ENCODE results near the gene LUC7L3. TPM values are rescaled to one million over a fixed set of nuclear protein-coding genes. Genes with fewer than 3 reads are reported as not detected.

LUC7L3 gene
- total RNA-seq, 1 donor from 2014 or later = 222 TPM

GRCh38 chr17:50684288-50684611 lies 35.2 kb upstream of the LUC7L3 start:
- Mint-ChIP-seq H3K27ac (ENCODE audit: unreplicated experiment) (no peak overlapping the region), H3K4me1 (ENCODE audit: low read depth, unreplicated experiment) (peaks cover 12% of the 10 kb centered on the region), H3K27me3 (ENCODE audit: unreplicated experiment) (peaks cover 1% of the 10 kb centered on the region), H3K9me3 (ENCODE audit: unreplicated experiment) (peaks cover 3% of the 10 kb centered on the region), H3K36me3 (ENCODE audit: unreplicated experiment) (no peaks in the 10 kb centered on the region), H3K4me3 (ENCODE audit: unreplicated experiment) (no peak overlapping the region)
- no peak for DNase-seq
- no peak for TF ChIP-seq CTCF (IDR thresholded peaks at IDR 0.05; ENCODE audit: partially characterized antibody, unreplicated experiment)

- Mint-ChIP-seq H3K27me3 (ENCODE audit: unreplicated experiment) (peaks cover 2% of the 10 kb centered on the region), H3K4me1 (ENCODE audit: low read depth, unreplicated experiment) (peaks cover 16% of the 10 kb centered on the region), H3K9me3 (ENCODE audit: unreplicated experiment) (peaks cover 4% of the 10 kb centered on the region), H3K27ac (ENCODE audit: unreplicated experiment) (no peak overlapping the region), H3K4me3 (ENCODE audit: unreplicated experiment) (no peak overlapping the region), H3K36me3 (ENCODE audit: unreplicated experiment) (no peaks in the 10 kb centered on the region)
- no peak for DNase-seq
- TF ChIP-seq CTCF (IDR thresholded peaks at IDR 0.05; ENCODE audit: partially characterized antibody, unreplicated experiment) = no peak
These were observed 34.6 kb upstream of the LUC7L3 start for GRCh38 chr17:50684612-50685333.

GRCh38 chr17:50685334-50685665 lies 34.1 kb upstream of the LUC7L3 start:
- peaks cover 19% of the 10 kb centered on the region for H3K4me1 Mint-ChIP-seq (ENCODE audit: low read depth, unreplicated experiment)
- DNase-seq = no peak
- H3K9me3 Mint-ChIP-seq (ENCODE audit: unreplicated experiment) = peaks cover 7% of the 10 kb centered on the region
- peaks cover 4% of the 10 kb centered on the region for H3K27me3 Mint-ChIP-seq (ENCODE audit: unreplicated experiment)
- no peaks in the 10 kb centered on the region for H3K36me3 Mint-ChIP-seq (ENCODE audit: unreplicated experiment)
- H3K4me3 Mint-ChIP-seq (ENCODE audit: unreplicated experiment) = no peak overlapping the region
- H3K27ac Mint-ChIP-seq (ENCODE audit: unreplicated experiment) = no peak overlapping the region
- no peak for TF ChIP-seq CTCF (IDR thresholded peaks at IDR 0.05; ENCODE audit: partially characterized antibody, unreplicated experiment)

GRCh38 chr17:50685691-50686493 lies 33.5 kb upstream of the LUC7L3 start:
- no peaks in the 10 kb centered on the region for H3K36me3 Mint-ChIP-seq (ENCODE audit: unreplicated experiment)
- no peak for TF ChIP-seq CTCF (IDR thresholded peaks at IDR 0.05; ENCODE audit: partially characterized antibody, unreplicated experiment)
- no peak for DNase-seq
- no peak overlapping the region for H3K4me3 Mint-ChIP-seq (ENCODE audit: unreplicated experiment)
- H3K4me1 Mint-ChIP-seq (ENCODE audit: low read depth, unreplicated experiment) = peaks cover 21% of the 10 kb centered on the region
- no peak overlapping the region for H3K27ac Mint-ChIP-seq (ENCODE audit: unreplicated experiment)
- H3K27me3 Mint-ChIP-seq (ENCODE audit: unreplicated experiment) = peaks cover 4% of the 10 kb centered on the region
- H3K9me3 Mint-ChIP-seq (ENCODE audit: unreplicated experiment) = peaks cover 7% of the 10 kb centered on the region
